Tibial nerve (tissue), 4 donors: ENCODE measurements around the gene PYGM. TPM values are rescaled to one million over a fixed set of nuclear protein-coding genes. Genes with fewer than 3 reads are reported as not detected.
"Not testable (repeated sequence)": the region's sequence is repeated elsewhere in the genome, so short reads cannot be mapped to it uniquely, and the experiment has no call there.

Experiments used
- DNase-seq, 2 donors: peaks; one replicate each; pipeline ENCODE4 v3.0.0-alpha.2; 2019; ENCODE audit warnings: low spot score in 2 of 2
- H3K27ac ChIP-seq, 4 donors: fragments of 200-600 bp; sonication (generic) in 3 of 4; one replicate each; pipeline ENCODE4 v1.5.1; 2017 to 2019; ENCODE audit warnings: mild to moderate bottlenecking in 1 of 4
- H3K27me3 ChIP-seq, 2 donors: fragments of 200-600 bp; sonication (generic) in 1 of 2; one replicate each; pipeline versions ENCODE4 v1.5.1 to v1.6.0; 2017 to 2019
- H3K36me3 ChIP-seq, 3 donors: fragments of 200-600 bp; sonication (generic); one replicate each; pipeline ENCODE4 v1.5.1; 2018 to 2019
- H3K4me1 ChIP-seq, 4 donors: fragments of 200-600 bp; sonication (generic) in 3 of 4; one replicate each; pipeline ENCODE4 v1.5.1; 2017 to 2019
- H3K4me3 ChIP-seq, 4 donors: fragments of 200-600 bp; sonication (generic) in 3 of 4; one replicate each; pipeline ENCODE4 v1.5.1; 2017 to 2019; ENCODE audit warnings: mild to moderate bottlenecking in 1 of 4, moderate library complexity in 1 of 4
- H3K9me3 ChIP-seq, 4 donors: fragments of 200-600 bp; sonication (generic) in 3 of 4; one replicate each; pipeline ENCODE4 v1.5.1; 2017 to 2019
- EP300 ChIP-seq, 2 donors: sonication (generic); formaldehyde crosslinking; IDR thresholded peaks; one replicate each; pipeline ENCODE4 v1.6.1; 2017; ENCODE audit warnings: antibody characterized with exemption in 2 of 2, mild to moderate bottlenecking in 1 of 2
- POLR2A ChIP-seq, 2 donors: fragments of 450-650 bp; IDR thresholded peaks; one replicate each; pipeline ENCODE4 v1.6.1; 2017; ENCODE audit warnings: antibody characterized with exemption in 2 of 2, mild to moderate bottlenecking in 2 of 2, moderate library complexity in 2 of 2
- WGBS, 2 donors: methylation state at CpG; one replicate each; pipeline ENCODE4 v1.1.5; 2018; 5-methylcytosine and 5-hydroxymethylcytosine counted together
- total RNA-seq, 4 donors: library from RNA; depleted of rRNA; stranded (reverse); fragments of >200 nt; gene quantifications; one replicate each; pipeline ENCODE4 v1.1.0, GENCODE V29; 2016
- TF ChIP-seq, protein P1 (sequence below), 5 experiments: fragments of 200-600 bp in 3 of 5; fragments of 450-650 bp in 2 of 5; sonication (generic) in 3 of 5; IDR thresholded peaks; one replicate each; pipeline ENCODE4 v1.5.1; 2016 to 2019; ENCODE audit warnings: antibody characterized with exemption in 5 of 5, mild to moderate bottlenecking in 3 of 5, moderate library complexity in 2 of 5

Gene PYGM
- total RNA-seq, 4 donors from 2014 or later, result 2.1 to 18.6 (median 9.9) TPM

DNA sequence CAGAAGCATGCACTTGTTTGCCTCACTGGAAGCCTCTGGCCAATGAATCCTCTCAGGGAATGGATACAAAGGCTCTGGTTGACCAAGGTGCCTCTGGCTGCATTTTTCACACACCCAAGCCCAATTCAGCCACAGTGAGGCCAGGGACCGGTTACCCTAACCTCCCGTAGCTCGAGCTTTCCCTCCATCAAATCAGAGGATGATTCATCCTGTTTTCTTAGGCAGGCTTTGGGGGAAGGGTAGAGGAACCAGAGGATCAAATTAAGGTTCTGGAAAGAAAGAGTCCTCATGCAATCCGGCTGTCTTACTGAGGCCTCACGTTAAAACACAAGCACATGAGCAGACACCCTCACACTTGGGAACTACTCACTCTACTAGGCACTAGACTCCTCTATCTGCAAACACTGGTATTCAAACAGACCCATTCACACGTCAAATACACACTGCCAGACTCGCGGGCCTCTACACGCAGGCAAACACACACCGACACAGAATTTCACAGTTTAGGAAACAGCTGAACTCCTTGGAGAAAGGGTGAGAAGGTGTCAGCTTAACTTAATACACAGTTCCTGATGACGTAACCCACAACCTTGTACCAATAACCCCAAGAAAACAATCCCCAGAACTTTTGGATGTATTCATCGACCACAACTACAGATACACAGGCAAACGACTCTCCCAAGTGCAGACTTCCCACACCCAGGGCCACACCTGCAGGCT, 49.2 kb downstream of the PYGM start:
- Histone ChIP-seq H3K27me3 (peaks cover 0 to 89% of the 10 kb centered on the region in 2 donors), H3K4me1 (peaks cover 0 to 28% (median 2%) of the 10 kb centered on the region in 4 donors), H3K4me3 (no peak overlapping the region), H3K9me3 (no peaks in the 10 kb centered on the region), H3K27ac (no peak overlapping the region), H3K36me3 (no peaks in the 10 kb centered on the region)
- 43% methylated on average over 13 of the region's 13 CpGs for WGBS, 2 donors
- TF ChIP-seq, protein P1, sequence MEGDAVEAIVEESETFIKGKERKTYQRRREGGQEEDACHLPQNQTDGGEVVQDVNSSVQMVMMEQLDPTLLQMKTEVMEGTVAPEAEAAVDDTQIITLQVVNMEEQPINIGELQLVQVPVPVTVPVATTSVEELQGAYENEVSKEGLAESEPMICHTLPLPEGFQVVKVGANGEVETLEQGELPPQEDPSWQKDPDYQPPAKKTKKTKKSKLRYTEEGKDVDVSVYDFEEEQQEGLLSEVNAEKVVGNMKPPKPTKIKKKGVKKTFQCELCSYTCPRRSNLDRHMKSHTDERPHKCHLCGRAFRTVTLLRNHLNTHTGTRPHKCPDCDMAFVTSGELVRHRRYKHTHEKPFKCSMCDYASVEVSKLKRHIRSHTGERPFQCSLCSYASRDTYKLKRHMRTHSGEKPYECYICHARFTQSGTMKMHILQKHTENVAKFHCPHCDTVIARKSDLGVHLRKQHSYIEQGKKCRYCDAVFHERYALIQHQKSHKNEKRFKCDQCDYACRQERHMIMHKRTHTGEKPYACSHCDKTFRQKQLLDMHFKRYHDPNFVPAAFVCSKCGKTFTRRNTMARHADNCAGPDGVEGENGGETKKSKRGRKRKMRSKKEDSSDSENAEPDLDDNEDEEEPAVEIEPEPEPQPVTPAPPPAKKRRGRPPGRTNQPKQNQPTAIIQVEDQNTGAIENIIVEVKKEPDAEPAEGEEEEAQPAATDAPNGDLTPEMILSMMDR (IDR thresholded peaks at IDR 0.05), result no peak
- TF ChIP-seq EP300 (IDR thresholded peaks at IDR 0.05), result no peak
- no peak for DNase-seq

DNA sequence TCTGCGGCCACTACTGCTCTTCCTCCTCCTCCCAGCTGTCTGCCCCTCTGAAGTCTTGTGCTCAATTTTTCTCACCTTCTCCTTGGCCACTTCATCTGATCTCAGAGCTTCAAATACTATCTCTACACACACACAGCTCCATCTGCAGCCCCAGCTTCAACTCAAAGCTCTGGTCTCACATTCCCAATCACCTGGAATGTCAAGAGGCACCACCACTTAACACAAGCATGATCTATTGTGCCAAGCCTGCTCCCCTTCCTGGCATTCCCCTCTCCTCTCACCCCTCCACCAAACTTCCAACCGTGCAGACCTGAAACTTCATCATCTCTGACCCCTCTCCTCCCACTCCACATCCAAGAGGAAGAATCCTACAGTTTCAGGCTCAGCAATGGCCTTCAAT, 54.3 kb downstream of the PYGM start:
- TF ChIP-seq POLR2A (IDR thresholded peaks at IDR 0.05) (no peak), EP300 (IDR thresholded peaks at IDR 0.05) (no peak)
- TF ChIP-seq, protein P1 (IDR thresholded peaks at IDR 0.05), result no peak
- Histone ChIP-seq H3K27ac (no peak overlapping the region), H3K9me3 (no peaks in the 10 kb centered on the region), H3K36me3 (no peaks in the 10 kb centered on the region), H3K4me1 (no peaks in the 10 kb centered on the region), H3K4me3 (no peak overlapping the region), H3K27me3 (peaks cover 0 to 82% of the 10 kb centered on the region in 2 donors)
- no peak for DNase-seq
- 27 to 47% methylated on average over 2 of the region's 2 CpGs for WGBS, 2 donors

- WGBS, 2 donors, result 78 to 81% methylated on average over 2 of the region's 2 CpGs
- TF ChIP-seq EP300 (IDR thresholded peaks at IDR 0.05) (no peak), POLR2A (IDR thresholded peaks at IDR 0.05) (no peak)
- TF ChIP-seq, protein P1 (IDR thresholded peaks at IDR 0.05), result no peak
These were observed 56.7 kb downstream of the PYGM start for GRCh38 chr11:64703048-64703447.

DNA sequence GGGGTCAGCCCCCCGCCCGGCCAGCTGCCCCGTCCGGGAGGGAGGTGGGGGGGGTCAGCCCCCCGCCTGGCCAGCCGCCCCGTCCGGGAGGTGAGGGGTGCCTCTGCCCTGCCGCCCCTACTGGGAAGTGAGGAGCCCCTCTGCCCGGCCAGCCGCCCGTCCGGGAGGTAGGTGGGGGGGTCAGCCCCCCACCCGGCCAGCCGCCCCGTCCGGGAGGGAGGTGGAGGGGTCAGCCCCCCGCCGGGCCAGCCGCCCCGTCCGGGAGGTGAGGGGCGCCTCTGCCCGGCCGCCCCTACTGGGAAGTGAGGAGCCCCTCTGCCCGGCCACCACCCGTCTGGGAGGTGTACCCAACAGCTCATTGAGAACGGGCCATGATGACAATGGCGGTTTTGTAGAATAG, 57.8 kb downstream of the PYGM start:
- 83 to 98% methylated on average over 6 to 8 of the region's 29 CpGs for WGBS, 2 donors

More at GRCh38 chr11:64703048-64703447, 56.7 kb downstream of the PYGM start:
- Histone ChIP-seq H3K27ac (no peak overlapping the region), H3K4me1 (no peaks in the 10 kb centered on the region), H3K27me3 (peaks cover 0 to 57% of the 10 kb centered on the region in 2 donors), H3K36me3 (no peaks in the 10 kb centered on the region), H3K9me3 (no peaks in the 10 kb centered on the region), H3K4me3 (no peak overlapping the region)
- no peak for DNase-seq

GRCh38 chr11:64698427-64698826, 61.3 kb downstream of the PYGM start:
- 82 to 83% methylated on average over 1 of the region's 1 CpG for WGBS, 2 donors
- no peaks in the 10 kb centered on the region for H3K9me3 ChIP-seq
- H3K27me3 ChIP-seq, result peaks cover 0 to 35% of the 10 kb centered on the region in 2 donors
- no peak overlapping the region for H3K27ac ChIP-seq
- no peak overlapping the region for H3K4me3 ChIP-seq
- H3K4me1 ChIP-seq, result no peaks in the 10 kb centered on the region
- DNase-seq, result no peak
- no peaks in the 10 kb centered on the region for H3K36me3 ChIP-seq
- TF ChIP-seq, protein P1 (IDR thresholded peaks at IDR 0.05), result no peak
- TF ChIP-seq POLR2A (IDR thresholded peaks at IDR 0.05) (no peak), EP300 (IDR thresholded peaks at IDR 0.05) (no peak)

More for the DNA sequence above, 57.8 kb downstream of the PYGM start:
- not testable (repeated sequence) for H3K9me3 ChIP-seq, H3K27ac ChIP-seq, DNase-seq, H3K4me1 ChIP-seq, H3K36me3 ChIP-seq, H3K4me3 ChIP-seq
- peaks cover 0 to 46% of the 10 kb centered on the region in 2 donors for H3K27me3 ChIP-seq
